Adrenal gland (tissue), 12 donors: ENCODE measurements around the gene TAF15. TPM values are rescaled to one million over a fixed set of nuclear protein-coding genes. Genes with fewer than 3 reads are reported as not detected.

Source experiments
- DNase-seq, 7 donors: peaks; one replicate each; pipeline ENCODE4 v3.0.0-alpha.2; 2019 to 2020
- H3K27ac ChIP-seq, 5 donors: fragments of 200-600 bp; sonication (generic) in 4 of 5; 1 replicate in 3 of 5; 2 replicates in 2 of 5; pipeline versions ENCODE4 v1.5.1 to v1.8.0; 2016 to 2020; ENCODE audit warnings: mild to moderate bottlenecking in 1 of 5
- H3K27me3 ChIP-seq: fragments of 200-600 bp; 2 replicates; pipeline ENCODE4 v1.8.0; 2021
- H3K36me3 ChIP-seq, 2 donors: fragments of 200-600 bp; replicated peaks in 1 of 2; 1 replicate in 1 of 2; 2 replicates in 1 of 2; pipeline versions ENCODE4 v1.5.1 to v1.8.0; 2018 to 2022
- H3K4me1 ChIP-seq, 2 donors: fragments of 200-600 bp; replicated peaks in 1 of 2; 1 replicate in 1 of 2; 2 replicates in 1 of 2; pipeline versions ENCODE4 v1.5.1 to v1.8.0; 2018 to 2021
- H3K4me3 ChIP-seq, 4 donors: fragments of 200-600 bp; sonication (generic) in 3 of 4; one replicate each; pipeline ENCODE4 v1.5.1; 2016 to 2018
- H3K9me3 ChIP-seq, 3 donors: fragments of 200-600 bp; sonication (generic) in 1 of 3; replicated peaks in 1 of 3; 1 replicate in 2 of 3; 2 replicates in 1 of 3; pipeline versions ENCODE4 v1.5.1 to v1.8.0; 2016 to 2021
- CTCF ChIP-seq, 6 experiments: fragments of 450-650 bp in 4 of 6; fragments of 200-600 bp in 2 of 6; sonication (generic) in 1 of 6; IDR thresholded peaks; 1 replicate in 5 of 6; 2 replicates in 1 of 6; pipeline versions ENCODE4 v1.5.1 to v1.8.0; 2016 to 2021; ENCODE audit warnings: antibody characterized with exemption in 6 of 6, mild to moderate bottlenecking in 2 of 6, moderate library complexity in 1 of 6
- POLR2A ChIP-seq, 2 donors: fragments of 450-650 bp; IDR thresholded peaks; one replicate each; pipeline ENCODE4 v1.6.1; 2017; ENCODE audit warnings: antibody characterized with exemption in 2 of 2, mild to moderate bottlenecking in 2 of 2, moderate library complexity in 1 of 2
- WGBS, 4 donors: extraction: QIAGEN DNeasy Blood & Tissue Kit in 2 of 4; methylation state at CpG; one replicate each; pipeline versions ENCODE4 v1.1.5 to v1.1.7; 2013 to 2017; 5-methylcytosine and 5-hydroxymethylcytosine counted together
- intact Hi-C, 2 donors: fragments of 100-400 bp; cut with DNase I; formaldehyde crosslinking; loops; one replicate each; pipeline versions ENCODE4 v1.14.1 to v1.15.0; 2022 to 2023
- polyA plus RNA-seq, 3 donors: library from polyadenylated mRNA; stranded (reverse); fragments of 200-250 nt in 2 of 3; fragments of 350-450 nt in 1 of 3; fragmentation: Illumina TruSeq in 1 of 3; extraction: RNeasy Lipid Tissue Mini Kit (QIAGEN cat#74804) in 1 of 3; gene quantifications; one replicate each; pipeline ENCODE4 v1.2.3, GENCODE V29; 2013 to 2014
- total RNA-seq, 9 donors: library from RNA; depleted of rRNA in 4 of 9; stranded (reverse); fragments of >200 nt in 4 of 9; fragments of 120-200 nt in 1 of 9; fragmentation: NEBNext Ultra II Directional in 1 of 9; extraction: Animal tissue kit (Norgen Biotek cat#: 25700) in 1 of 9; gene quantifications; one replicate each; pipeline versions ENCODE4 v1.1.0 to v1.2.4, GENCODE V29; 2013 to 2023
- donor health status: healthy with polysubstance abuse.
- donor health status: Bipolar disorder and iron deficiency.
- donor health status: DM: yes; HTN: yes; CAD: no.
- donor health status: DM: no; HTN: no; CAD: no.
- donor health status: DM: no; HTN: no; CAD: no.
- donor health status: DM: yes; HTN: yes; CAD: no.

TAF15 gene
- total and polyA plus RNA-seq, 12 donors, result 27.8 to 213 (median 145) TPM

- no peak for DNase-seq
- H3K27me3 ChIP-seq, result no peaks in the 10 kb centered on the region
- TF ChIP-seq POLR2A (IDR thresholded peaks at IDR 0.05) (no peak), CTCF (IDR thresholded peaks at IDR 0.05) (no peak)
- intact Hi-C loops, result no loop called here
- no peak overlapping the region for H3K4me3 ChIP-seq
- H3K4me1 ChIP-seq, result peaks cover 11 to 27% of the 10 kb centered on the region in 2 donors
- H3K9me3 ChIP-seq, result no peaks in the 10 kb centered on the region
- no peak overlapping the region for H3K27ac ChIP-seq
- H3K36me3 ChIP-seq, result no peaks in the 10 kb centered on the region
- WGBS, 4 donors, result 66 to 73% (median 71%) methylated on average over 9 of the region's 9 CpGs
Measured at GRCh38 chr17:35791681-35792350, 17.5 kb upstream of the TAF15 start.

DNA sequence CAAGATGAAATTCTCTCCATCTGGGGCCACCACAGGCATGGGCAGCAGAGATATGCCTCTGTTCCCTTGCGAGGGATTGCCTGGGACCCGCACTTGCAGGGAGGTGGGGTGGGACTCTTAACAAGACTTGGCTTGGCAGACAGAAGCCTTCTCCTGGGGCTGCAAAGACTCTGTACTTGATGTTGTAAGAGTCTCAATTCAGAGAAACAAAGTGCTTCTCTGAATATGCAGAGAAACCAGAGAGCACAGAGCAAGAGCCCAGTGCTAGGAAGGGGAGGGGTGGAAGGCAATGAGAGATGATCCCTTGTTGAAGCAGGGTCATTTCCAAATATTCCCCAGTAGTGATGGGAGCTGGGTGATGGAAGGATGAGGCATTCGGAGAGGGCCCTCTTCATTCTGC lies 16.0 kb upstream of the TAF15 start:
- H3K27ac ChIP-seq, result no peak overlapping the region
- no peak overlapping the region for H3K4me3 ChIP-seq
- no peaks in the 10 kb centered on the region for H3K9me3 ChIP-seq
- peaks cover 5 to 13% of the 10 kb centered on the region in 2 donors for H3K4me1 ChIP-seq
- no peak for TF ChIP-seq POLR2A (IDR thresholded peaks at IDR 0.05)
- TF ChIP-seq CTCF (IDR thresholded peaks at IDR 0.05), result no peak
- intact Hi-C loops, result no loop called here
- peak in 1 of 7 donors; percentile 24 for DNase-seq
- WGBS, 4 donors, result 80 to 89% (median 85%) methylated on average over 3 of the region's 3 CpGs
- H3K27me3 ChIP-seq, result no peaks in the 10 kb centered on the region
- H3K36me3 ChIP-seq, result no peaks in the 10 kb centered on the region

- intact Hi-C loops, result no loop called here
- H3K4me3 ChIP-seq, result peak within 1 kb of the TSS in 2 of 4 donors; percentile 20 to 51
- 1 to 3% (median 1%) methylated on average over 5 to 89 of the region's 89 CpGs; no CpG with 5 or more reads in 1 of the 4 donors for WGBS, 4 donors
- DNase-seq, result peak in 5 of 7 donors; percentile 30 to 50 (median 37)
- no peak for TF ChIP-seq CTCF (IDR thresholded peaks at IDR 0.05)
- TF ChIP-seq POLR2A (IDR thresholded peaks at IDR 0.05), result peak in 1 of 2 donors; percentile 31
- no peaks in the 10 kb centered on the region for H3K27me3 ChIP-seq
- H3K4me1 ChIP-seq, result peaks cover 5 to 21% of the 10 kb centered on the region in 2 donors
- no peaks in the 10 kb centered on the region for H3K36me3 ChIP-seq
- peak within 1 kb of the TSS in 1 of 5 donors; percentile 31 for H3K27ac ChIP-seq
- H3K9me3 ChIP-seq, result no peaks in the 10 kb centered on the region
Measured at GRCh38 chr17:35795007-35795870, 14.0 kb upstream of the TAF15 start, which contains the start of gene MMP28. TSS of gene MMP28 (minus strand) at chr17:35795641. CDS start at chr17:35795377, 264 bp downstream.

- no peak for TF ChIP-seq CTCF (IDR thresholded peaks at IDR 0.05)
- TF ChIP-seq POLR2A (IDR thresholded peaks at IDR 0.05), result no peak
- Histone ChIP-seq H3K4me1 (peaks cover 5 to 25% of the 10 kb centered on the region in 2 donors), H3K27me3 (no peaks in the 10 kb centered on the region), H3K36me3 (no peaks in the 10 kb centered on the region), H3K4me3 (peak overlapping the region in 1 of 4 donors; percentile 51), H3K9me3 (no peaks in the 10 kb centered on the region), H3K27ac (peak overlapping the region in 1 of 5 donors; percentile 31)
- intact Hi-C loops, result no loop called here
- WGBS, 4 donors, result 32 to 69% (median 37%) methylated on average over 3 to 8 of the region's 8 CpGs
- DNase-seq, result peak in 1 of 7 donors; percentile 7
Measured at GRCh38 chr17:35795871-35796265, 13.4 kb upstream of the TAF15 start.
